SU-DHL-6 (cell line): Measurements from ENCODE around the gene CAMK2D.

ENCODE experiments used
- H2AFZ ChIP-seq: fragments of 200-600 bp; sonication (generic); 2 replicates; pipeline ENCODE4 v1.6.1; 2014; ENCODE audit warnings: low read depth, mild to moderate bottlenecking, moderate library complexity, mixed read lengths, antibody characterized with exemption, low read length; ENCODE audit not compliant: severe bottlenecking
- H3F3A ChIP-seq: fragments of 200-600 bp; shearing (Covaris generic); 2 replicates; pipeline ENCODE4 v1.6.0; 2016; ENCODE audit warnings: antibody characterized with exemption, mild to moderate bottlenecking; ENCODE audit not compliant: insufficient read depth
- H3K27ac ChIP-seq: fragments of 200-600 bp; sonication (generic); 2 replicates; pipeline ENCODE4 v1.5.1; 2016; ENCODE audit warnings: low read depth, mild to moderate bottlenecking, low read length, moderate library complexity, mixed read lengths
- H3K27me3 ChIP-seq: fragments of 200-600 bp; sonication (generic), shearing (Covaris generic); 2 replicates; pipeline ENCODE4 v1.6.0; 2014; ENCODE audit warnings: mild to moderate bottlenecking, low read length
- H3K36me3 ChIP-seq: fragments of 200-600 bp; sonication (generic); 2 replicates; pipeline ENCODE4 v1.6.1; 2014; ENCODE audit warnings: mild to moderate bottlenecking, low read length, mixed read lengths
- H3K4me2 ChIP-seq: fragments of 300-600, 200-600 bp; shearing (Covaris generic), sonication (generic); 2 replicates; pipeline ENCODE4 v1.6.0; 2014; ENCODE audit warnings: low read length, low read depth, mild to moderate bottlenecking; ENCODE audit not compliant: poor library complexity, severe bottlenecking
- H3K4me3 ChIP-seq: fragments of 200-600 bp; sonication (generic); 2 replicates; pipeline ENCODE4 v1.5.1; 2014; ENCODE audit warnings: antibody characterized with exemption, low read length, mild to moderate bottlenecking, mixed read lengths; ENCODE audit not compliant: insufficient read depth, poor library complexity, severe bottlenecking
- H3K79me2 ChIP-seq: fragments of 200-600 bp; sonication (generic); 2 replicates; pipeline ENCODE4 v1.6.1; 2014; ENCODE audit warnings: mild to moderate bottlenecking, low read length, moderate library complexity; ENCODE audit not compliant: insufficient read depth
- H3K9ac ChIP-seq: fragments of 200-600 bp; sonication (generic); 2 replicates; pipeline ENCODE4 v1.7.0; 2014; ENCODE audit warnings: mild to moderate bottlenecking, low read length
- H3K9me2 ChIP-seq: fragments of 200-600 bp; sonication (generic); replicated peaks from 2 replicates; pipeline ENCODE4 v1.6.1; 2014; ENCODE audit warnings: low read length; ENCODE audit not compliant: insufficient read depth
- H3K9me3 ChIP-seq: fragments of 200-600 bp; sonication (generic); 2 replicates; pipeline ENCODE4 v1.6.1; 2014; ENCODE audit warnings: low read length, mixed read lengths; ENCODE audit not compliant: insufficient read depth
- H4K20me1 ChIP-seq: fragments of 200-600 bp; sonication (generic); 2 replicates; pipeline ENCODE4 v1.6.1; 2014; ENCODE audit warnings: low read depth, mild to moderate bottlenecking, antibody characterized with exemption, low read length, moderate library complexity, mixed read lengths
- EZH2phosphoT487 ChIP-seq: fragments of 200-600 bp; sonication (generic), shearing (Covaris generic); conservative IDR thresholded peaks from 2 replicates; pipeline ENCODE4 v1.6.1; 2018; ENCODE audit warnings: mild to moderate bottlenecking, antibody characterized with exemption, low read length, moderate library complexity, mixed read lengths
- TF ChIP-seq, protein P1 (sequence below): fragments of 200-600 bp; sonication (generic); IDR thresholded peaks from one replicate; pipeline ENCODE4 v1.5.1; 2017; ENCODE audit warnings: antibody characterized with exemption, mild to moderate bottlenecking, low read length, moderate library complexity; ENCODE audit not compliant: insufficient read depth, poor library complexity, severe bottlenecking

Gene CAMK2D

DNA sequence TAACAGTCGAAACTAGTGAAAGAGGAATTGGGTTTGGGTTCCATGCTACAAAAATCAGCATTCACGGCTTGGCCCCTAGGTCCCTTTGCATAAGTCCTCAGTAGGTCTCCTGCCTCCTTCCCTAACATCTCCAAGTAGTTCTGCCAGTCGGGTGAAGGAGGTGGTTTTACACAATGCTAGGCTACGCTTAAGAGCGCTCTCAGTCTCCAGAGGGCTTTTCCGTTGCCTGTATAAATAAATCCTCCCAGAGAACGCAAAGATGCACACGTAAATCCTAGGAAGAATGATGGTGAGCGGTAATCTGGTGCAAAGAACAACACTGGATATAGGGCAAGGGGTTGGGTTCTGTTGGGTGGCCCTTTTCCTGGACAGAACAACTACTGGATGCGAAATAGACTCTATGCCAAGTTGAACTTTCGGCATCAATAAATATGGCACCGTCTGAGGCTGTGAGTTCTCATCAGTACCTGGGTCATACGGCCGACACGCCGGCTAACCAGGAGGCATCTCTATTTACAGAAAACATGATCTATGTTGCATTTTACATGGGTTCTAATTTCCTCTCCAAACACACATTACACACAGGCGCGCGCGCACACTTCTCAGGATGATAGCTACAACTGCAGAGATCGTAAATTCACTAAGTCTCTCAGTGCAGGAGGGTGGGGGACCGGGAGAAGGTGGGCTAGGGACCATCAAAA is 1.3 kb downstream of the CAMK2D start:
- peak overlapping the region; percentile 80 for H3K9ac ChIP-seq
- peak overlapping the region; percentile 99 for H3K27ac ChIP-seq
- H3K9me2 ChIP-seq, result no peaks in the 10 kb centered on the region
- H3F3A ChIP-seq, result peaks cover 12% of the 10 kb centered on the region
- H2AFZ ChIP-seq, result no peak overlapping the region
- peak overlapping the region; percentile 67 for H3K4me3 ChIP-seq
- H4K20me1 ChIP-seq, result no peaks in the 10 kb centered on the region
- H3K4me2 ChIP-seq, result peak overlapping the region; percentile 87
- no peaks in the 10 kb centered on the region for H3K27me3 ChIP-seq
- no peak for TF ChIP-seq EZH2phosphoT487
- TF ChIP-seq, protein P1, sequence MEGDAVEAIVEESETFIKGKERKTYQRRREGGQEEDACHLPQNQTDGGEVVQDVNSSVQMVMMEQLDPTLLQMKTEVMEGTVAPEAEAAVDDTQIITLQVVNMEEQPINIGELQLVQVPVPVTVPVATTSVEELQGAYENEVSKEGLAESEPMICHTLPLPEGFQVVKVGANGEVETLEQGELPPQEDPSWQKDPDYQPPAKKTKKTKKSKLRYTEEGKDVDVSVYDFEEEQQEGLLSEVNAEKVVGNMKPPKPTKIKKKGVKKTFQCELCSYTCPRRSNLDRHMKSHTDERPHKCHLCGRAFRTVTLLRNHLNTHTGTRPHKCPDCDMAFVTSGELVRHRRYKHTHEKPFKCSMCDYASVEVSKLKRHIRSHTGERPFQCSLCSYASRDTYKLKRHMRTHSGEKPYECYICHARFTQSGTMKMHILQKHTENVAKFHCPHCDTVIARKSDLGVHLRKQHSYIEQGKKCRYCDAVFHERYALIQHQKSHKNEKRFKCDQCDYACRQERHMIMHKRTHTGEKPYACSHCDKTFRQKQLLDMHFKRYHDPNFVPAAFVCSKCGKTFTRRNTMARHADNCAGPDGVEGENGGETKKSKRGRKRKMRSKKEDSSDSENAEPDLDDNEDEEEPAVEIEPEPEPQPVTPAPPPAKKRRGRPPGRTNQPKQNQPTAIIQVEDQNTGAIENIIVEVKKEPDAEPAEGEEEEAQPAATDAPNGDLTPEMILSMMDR, result no peak
- no peaks in the 10 kb centered on the region for H3K9me3 ChIP-seq
- no peaks in the 10 kb centered on the region for H3K36me3 ChIP-seq
- peaks cover 10% of the 10 kb centered on the region for H3K79me2 ChIP-seq

DNA sequence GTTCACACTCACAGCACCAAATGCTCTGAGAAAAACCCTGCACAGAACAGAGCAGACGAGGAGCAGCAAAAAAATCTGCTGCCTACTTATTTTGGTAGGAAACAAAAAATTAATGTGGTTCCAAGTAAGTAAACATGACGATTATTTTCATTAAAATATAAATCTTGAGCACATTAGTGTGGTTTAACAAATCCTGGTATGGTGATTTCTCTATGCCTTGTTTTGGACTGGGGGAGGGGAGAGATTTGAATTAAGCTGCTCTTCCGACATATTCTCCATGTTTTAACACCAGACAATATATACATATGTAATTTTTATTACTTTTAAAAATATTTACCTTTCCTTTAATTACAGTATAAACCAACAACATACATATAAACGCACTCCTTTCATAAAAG is 1.8 kb downstream of the CAMK2D start:
- Histone ChIP-seq H4K20me1 (no peaks in the 10 kb centered on the region), H2AFZ (no peak overlapping the region), H3K9me2 (no peaks in the 10 kb centered on the region), H3K4me2 (peak overlapping the region; percentile 87), H3K4me3 (peak overlapping the region; percentile 67), H3K9ac (peak overlapping the region; percentile 80), H3K9me3 (no peaks in the 10 kb centered on the region), H3K27ac (peak overlapping the region; percentile 99; the same call in 1 of the 2 replicates), H3K79me2 (peaks cover 10% of the 10 kb centered on the region), H3K27me3 (no peaks in the 10 kb centered on the region), H3F3A (peaks cover 12% of the 10 kb centered on the region), H3K36me3 (no peaks in the 10 kb centered on the region)
- TF ChIP-seq, protein P1, result no peak
- no peak for TF ChIP-seq EZH2phosphoT487

DNA sequence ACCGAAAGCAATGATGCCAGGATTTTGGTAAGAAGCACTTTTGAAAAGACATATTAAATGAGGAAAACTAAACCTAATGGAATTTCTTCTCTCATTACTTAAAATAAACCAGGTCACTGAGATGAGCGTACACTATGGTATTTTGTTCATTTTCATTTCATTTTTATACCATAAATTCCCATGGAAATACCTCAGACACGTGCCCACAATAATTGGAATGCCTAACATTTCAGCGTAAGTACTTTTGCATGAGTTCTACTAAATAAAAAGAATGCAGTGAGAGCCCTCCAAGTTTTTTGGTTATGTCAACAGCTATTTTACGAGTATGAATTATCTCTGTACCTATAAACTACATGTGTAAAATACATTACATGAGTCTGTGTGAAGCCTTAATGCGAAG is 3.2 kb downstream of the CAMK2D start:
- Histone ChIP-seq H3K4me3 (no peak overlapping the region), H3K36me3 (no peaks in the 10 kb centered on the region), H4K20me1 (no peaks in the 10 kb centered on the region), H3K9me2 (no peaks in the 10 kb centered on the region), H3K79me2 (peaks cover 10% of the 10 kb centered on the region), H3K27me3 (no peaks in the 10 kb centered on the region), H3K4me2 (peak overlapping the region; percentile 87), H3K9ac (no peak overlapping the region), H2AFZ (no peak overlapping the region), H3F3A (peaks cover 12% of the 10 kb centered on the region), H3K27ac (no peak overlapping the region), H3K9me3 (no peaks in the 10 kb centered on the region)
- no peak for TF ChIP-seq EZH2phosphoT487

DNA sequence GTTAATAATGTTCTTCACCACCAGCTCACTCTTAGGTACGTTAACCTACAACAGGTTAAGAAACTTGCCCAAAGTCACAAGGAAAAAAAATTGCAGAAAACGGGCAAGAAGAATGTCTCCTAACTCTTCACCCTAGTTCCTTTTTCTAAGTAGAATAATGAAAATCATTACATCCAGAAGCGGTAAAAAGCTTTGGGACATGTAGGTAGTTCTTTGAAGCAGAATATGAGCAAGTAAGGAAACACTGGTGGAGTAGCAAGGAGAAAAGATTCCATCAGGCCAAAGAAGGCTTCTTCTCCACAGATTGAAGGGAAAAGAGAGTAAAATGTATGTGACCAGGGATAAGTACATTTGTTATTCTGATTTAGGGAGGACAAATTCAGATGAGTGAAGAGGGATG is 4.1 kb downstream of the CAMK2D start:
- no peaks in the 10 kb centered on the region for H3K36me3 ChIP-seq
- H3K27ac ChIP-seq, result no peak overlapping the region
- H3K9me3 ChIP-seq, result no peaks in the 10 kb centered on the region

More for the DNA sequence above, 4.1 kb downstream of the CAMK2D start:
- no peak overlapping the region for H3K4me2 ChIP-seq
- no peaks in the 10 kb centered on the region for H3K9me2 ChIP-seq
- no peak overlapping the region for H3K4me3 ChIP-seq
- H3K27me3 ChIP-seq, result no peaks in the 10 kb centered on the region
- no peak overlapping the region for H3K9ac ChIP-seq
- TF ChIP-seq EZH2phosphoT487, result no peak
- TF ChIP-seq, protein P1, result no peak
- H4K20me1 ChIP-seq, result no peaks in the 10 kb centered on the region
- no peak overlapping the region for H2AFZ ChIP-seq
- peaks cover 7% of the 10 kb centered on the region for H3F3A ChIP-seq
- H3K79me2 ChIP-seq, result peaks cover 10% of the 10 kb centered on the region
